ENCODE data around the gene IRF6.

Gene IRF6

GRCh38 chr1:209738270-209738669 is 67.7 kb downstream of the IRF6 start:
- no peaks in the 10 kb centered on the region for H3K9me3 ChIP-seq (ENCODE audit: insufficient read depth, low read depth, low read length)
- no peak overlapping the region for H3K9ac ChIP-seq (ENCODE audit: low read depth, low read length)
- no peak overlapping the region for H3K4me3 ChIP-seq (ENCODE audit: low read length)
- H3K36me3 ChIP-seq (ENCODE audit: insufficient read depth, low read depth, low read length) = no peaks in the 10 kb centered on the region
- H3K27ac ChIP-seq (ENCODE audit: low read length) = no peak overlapping the region
- peaks cover 20% of the 10 kb centered on the region; the same call in 1 of the 2 replicates for H3K27me3 ChIP-seq (ENCODE audit: insufficient read depth, low read length)
- H3K4me1 ChIP-seq (ENCODE audit: insufficient read depth, low read length) = no peaks in the 10 kb centered on the region

- no peak overlapping the region for H3K9ac ChIP-seq (ENCODE audit: low read depth, low read length)
- no peak overlapping the region for H3K27ac ChIP-seq (ENCODE audit: low read length)
- no peak overlapping the region for H3K4me3 ChIP-seq (ENCODE audit: low read length)
- no peaks in the 10 kb centered on the region for H3K36me3 ChIP-seq (ENCODE audit: insufficient read depth, low read depth, low read length)
- H3K4me1 ChIP-seq (ENCODE audit: insufficient read depth, low read length) = no peaks in the 10 kb centered on the region
- no peaks in the 10 kb centered on the region for H3K9me3 ChIP-seq (ENCODE audit: insufficient read depth, low read depth, low read length)
- H3K27me3 ChIP-seq (ENCODE audit: insufficient read depth, low read length) = peaks cover 19% of the 10 kb centered on the region; the same call in 1 of the 2 replicates
These were observed 68.8 kb downstream of the IRF6 start for GRCh38 chr1:209737118-209737505.

GRCh38 chr1:209736490-209737117 is 69.3 kb downstream of the IRF6 start:
- no peaks in the 10 kb centered on the region for H3K36me3 ChIP-seq (ENCODE audit: insufficient read depth, low read depth, low read length)
- no peaks in the 10 kb centered on the region for H3K4me1 ChIP-seq (ENCODE audit: insufficient read depth, low read length)
- H3K9ac ChIP-seq (ENCODE audit: low read depth, low read length) = no peak overlapping the region
- H3K27me3 ChIP-seq (ENCODE audit: insufficient read depth, low read length) = peaks cover 19% of the 10 kb centered on the region; the same call in 1 of the 2 replicates
- no peak overlapping the region for H3K27ac ChIP-seq (ENCODE audit: low read length)
- H3K4me3 ChIP-seq (ENCODE audit: low read length) = no peak overlapping the region
- H3K9me3 ChIP-seq (ENCODE audit: insufficient read depth, low read depth, low read length) = no peaks in the 10 kb centered on the region
